ENCODE data around the gene ZNF597. TPM values are rescaled to one million over a fixed set of nuclear protein-coding genes. Genes with fewer than 3 reads are reported as not detected.

The ZNF597 gene
- total and polyA plus RNA-seq, 2 experiments from 2014 or later = 1.2 to 2.4 TPM

GRCh38 chr16:3454093-3454492, 10.8 kb upstream of the ZNF597 start:
- peak; percentile 5; the same call in 2 of the 3 replicates for ATAC-seq
- Mint-ChIP-seq H3K27me3 (ENCODE audit: insufficient read depth, low read depth, poor library complexity) (peaks cover 14% of the 10 kb centered on the region), H3K27ac (no peak overlapping the region)

More at GRCh38 chr16:3454093-3454492, 10.8 kb upstream of the ZNF597 start:
- Histone ChIP-seq H3K27ac (ENCODE audit: low read depth) (no peak overlapping the region), H3K4me3 (no peak overlapping the region), H3K79me2 (replicated peaks; ENCODE audit: insufficient read depth) (peaks cover 6% of the 10 kb centered on the region), H3K4me2 (no peak overlapping the region), H3F3A (replicated peaks; ENCODE audit: low read depth) (peaks cover 11% of the 10 kb centered on the region), H3K4me1 (ENCODE audit: insufficient read depth) (peaks cover 8% of the 10 kb centered on the region), H3K36me3 (ENCODE audit: insufficient read depth) (no peaks in the 10 kb centered on the region), H2AFZ (no peak overlapping the region), H3K9me2 (ENCODE audit: insufficient read depth) (no peaks in the 10 kb centered on the region), H4K20me1 (replicated peaks; ENCODE audit: insufficient read depth) (peaks cover 3% of the 10 kb centered on the region; the same call in 1 of the 2 replicates), H3K27me3 (ENCODE audit: insufficient read depth) (no peaks in the 10 kb centered on the region)
- Mint-ChIP-seq H3K4me1 (peaks cover 5% of the 10 kb centered on the region), H3K4me3 (no peak overlapping the region), H3K36me3 (ENCODE audit: low read depth) (peaks cover 20% of the 10 kb centered on the region), H3K9me3 (peaks cover 4% of the 10 kb centered on the region; the same call in 2 of the 3 replicates)
- TF ChIP-seq NANOG (IDR thresholded peaks at IDR 0.05; ENCODE audit: borderline replicate concordance) (no peak), EZH2 (IDR thresholded peaks at IDR 0.05; ENCODE audit: low read depth, unreplicated experiment) (no peak), EZH2phosphoT487 (IDR thresholded peaks at IDR 0.05; ENCODE audit: unreplicated experiment) (no peak), CREB1 (CRISPR knock-in tag; IDR thresholded peaks at IDR 0.05; ENCODE audit: low read depth) (no peak), POLR2AphosphoS5 (IDR thresholded peaks at IDR 0.05; ENCODE audit: low read depth) (no peak), ZNF331 (CRISPR knock-in tag; IDR thresholded peaks at IDR 0.05; ENCODE audit: low read depth) (no peak), JUNB (IDR thresholded peaks at IDR 0.05; ENCODE audit: unreplicated experiment) (no peak), CTCF (conservative IDR thresholded peaks at IDR 0.05; ENCODE audit: low read depth in 2 of 2) (no peak), ETS1 (IDR thresholded peaks at IDR 0.05) (no peak), ZNF462 (CRISPR knock-in tag; IDR thresholded peaks at IDR 0.05) (no peak), REST (IDR thresholded peaks at IDR 0.05; ENCODE audit: unreplicated experiment) (no peak), ZNF114 (CRISPR knock-in tag; IDR thresholded peaks at IDR 0.05) (no peak), STAT1 (IDR thresholded peaks at IDR 0.05; ENCODE audit: unreplicated experiment) (no peak)
- DNase-seq (ENCODE audit: low spot score) = peak; percentile 55

Measured in GM23338 (cell line).